HepG2 (cell line): ENCODE measurements around the gene MEG3. TPM values are rescaled to one million over a fixed set of nuclear protein-coding genes. Genes with fewer than 3 reads are reported as not detected.

Experiments
- BCL6 ChIP-seq: IDR thresholded peaks from 2 replicates; pipeline ENCODE4 v1.6.1; 2016; ENCODE audit warnings: missing genetic modification reagents, missing compliant biosample characterization
- ETV5 ChIP-seq: IDR thresholded peaks from 2 replicates; pipeline ENCODE4 v1.6.1; 2018; ENCODE audit warnings: missing biosample characterization, missing genetic modification reagents, inconsistent platforms, borderline replicate concordance
- GATAD2A ChIP-seq: IDR thresholded peaks from 2 replicates; pipeline ENCODE4 v1.6.1; 2016
- HOXA3 ChIP-seq: sonication (generic); formaldehyde crosslinking; IDR thresholded peaks from 2 replicates; pipeline ENCODE4 v1.5.0; 2020; ENCODE audit warnings: missing genetic modification reagents
- JDP2 ChIP-seq: sonication (generic); formaldehyde crosslinking; IDR thresholded peaks from 2 replicates; pipeline ENCODE4 v1.8.1; 2022; ENCODE audit warnings: missing genetic modification reagents, borderline replicate concordance
- KLF11 ChIP-seq: IDR thresholded peaks from 2 replicates; pipeline ENCODE4 v1.6.1; 2016; ENCODE audit warnings: missing compliant biosample characterization
- KLF13 ChIP-seq: sonication (generic); formaldehyde crosslinking; IDR thresholded peaks from 2 replicates; pipeline ENCODE4 v1.4.0; 2020; ENCODE audit warnings: mild to moderate bottlenecking, missing genetic modification reagents
- KLF16 ChIP-seq, 2 experiments: sonication (generic) in 1 of 2; formaldehyde crosslinking in 1 of 2; IDR thresholded peaks; 2 replicates each; pipeline versions ENCODE4 v1.6.1 to v1.8.0; 2016 to 2023; ENCODE audit warnings: missing genetic modification reagents in 2 of 2, missing compliant biosample characterization in 1 of 2
- PAWR ChIP-seq: sonication (generic); formaldehyde crosslinking; IDR thresholded peaks from 2 replicates; pipeline ENCODE4 v1.4.0; 2020; ENCODE audit warnings: missing genetic modification reagents, mild to moderate bottlenecking, borderline replicate concordance
- PCBP2 ChIP-seq: fragments of 200-400 bp; formaldehyde crosslinking; optimal IDR thresholded peaks from 2 replicates; pipeline ENCODE3; 2018; ENCODE audit warnings: low read length, low read depth; ENCODE audit not compliant: poor library complexity, severe bottlenecking
- PHF5A ChIP-seq: IDR thresholded peaks from one replicate; pipeline ENCODE4 v1.6.1; 2018; ENCODE audit warnings: low read depth, missing genetic modification reagents; ENCODE audit not compliant: unreplicated experiment
- SALL1 ChIP-seq: sonication (generic); formaldehyde crosslinking; IDR thresholded peaks from 2 replicates; pipeline ENCODE4 v1.8.0; 2022; ENCODE audit warnings: mild to moderate bottlenecking, missing genetic modification reagents
- SMAD3 ChIP-seq: sonication (generic); formaldehyde crosslinking; IDR thresholded peaks from 2 replicates; pipeline ENCODE4 v1.4.0; 2020; ENCODE audit warnings: missing genetic modification reagents
- SRY ChIP-seq: sonication (generic); formaldehyde crosslinking; IDR thresholded peaks from 2 replicates; pipeline ENCODE4 v1.8.0; 2022; ENCODE audit warnings: mild to moderate bottlenecking, missing genetic modification reagents
- TEF ChIP-seq: sonication (generic); formaldehyde crosslinking; IDR thresholded peaks from 2 replicates; pipeline ENCODE4 v1.5.0; 2020; ENCODE audit warnings: missing genetic modification reagents
- ZBTB10 ChIP-seq: sonication (generic); formaldehyde crosslinking; IDR thresholded peaks from 2 replicates; pipeline ENCODE4 v1.4.0; 2020; ENCODE audit warnings: missing genetic modification reagents, borderline replicate concordance
- ZBTB34 ChIP-seq: sonication (generic); formaldehyde crosslinking; IDR thresholded peaks from 2 replicates; pipeline ENCODE4 v1.8.0; 2022; ENCODE audit warnings: mild to moderate bottlenecking, missing genetic modification reagents
- ZKSCAN1 ChIP-seq: fragments of 150-350 bp; IDR thresholded peaks from 2 replicates; pipeline ENCODE4 v1.6.1; 2014; ENCODE audit warnings: low read length
- ZNF121 ChIP-seq: sonication (generic); formaldehyde crosslinking; IDR thresholded peaks from 2 replicates; pipeline ENCODE4 v1.5.0; 2020; ENCODE audit warnings: mild to moderate bottlenecking, missing genetic modification reagents
- ZNF274 ChIP-seq: sonication (generic); formaldehyde crosslinking; IDR thresholded peaks from 2 replicates; pipeline ENCODE4 v1.5.1; 2020; ENCODE audit warnings: mild to moderate bottlenecking, missing genetic modification reagents
- ZNF614 ChIP-seq: IDR thresholded peaks from 2 replicates; pipeline ENCODE4 v1.6.1; 2018; ENCODE audit warnings: missing biosample characterization, missing genetic modification reagents, inconsistent platforms, borderline replicate concordance
- ZNF720 ChIP-seq: sonication (generic); formaldehyde crosslinking; IDR thresholded peaks from 2 replicates; pipeline ENCODE4 v1.4.0; 2020; ENCODE audit warnings: missing genetic modification reagents
- ZNF749 ChIP-seq: sonication (generic); formaldehyde crosslinking; IDR thresholded peaks from 2 replicates; pipeline ENCODE4 v1.8.0; 2022; ENCODE audit warnings: mild to moderate bottlenecking, missing genetic modification reagents, moderate library complexity, borderline replicate concordance
- ZNF879 ChIP-seq: sonication (generic); formaldehyde crosslinking; IDR thresholded peaks from 2 replicates; pipeline ENCODE4 v1.8.1; 2023; ENCODE audit warnings: missing genetic modification reagents
- ZSCAN20 ChIP-seq: sonication (generic); formaldehyde crosslinking; IDR thresholded peaks from 2 replicates; pipeline ENCODE4 v1.4.0; 2020; ENCODE audit warnings: missing genetic modification reagents, mild to moderate bottlenecking, borderline replicate concordance
- polyA plus RNA-seq, 8 experiments: library from polyadenylated mRNA; depleted of rRNA in 3 of 8; stranded (reverse) in 7 of 8; unstranded in 1 of 8; fragments of >200 nt; fragmentation: Illumina TruSeq in 4 of 8; extraction: Trizol in 4 of 8; gene quantifications; 2 replicates each; pipeline versions ENCODE4 v1.2.1 to v1.2.3, GENCODE V29; 2011 to 2016; ENCODE audit warnings: low read depth in 4 of 8, missing spikeins in 1 of 8, mixed read lengths in 1 of 8; ENCODE audit not compliant: insufficient read depth in 1 of 8
- total RNA-seq, 5 experiments: library from RNA; depleted of rRNA; stranded (reverse); fragments of >200 nt; fragmentation: Illumina TruSeq; extraction: Trizol; gene quantifications; 2 replicates each; pipeline ENCODE4 v1.2.3, GENCODE V29; 2016; ENCODE audit warnings: low read depth in 1 of 5
- TF ChIP-seq, protein P1 (sequence below): IDR thresholded peaks from 2 replicates; pipeline ENCODE4 v1.6.1; 2016; ENCODE audit warnings: low read depth, control low read depth

MEG3 gene
- total and polyA plus RNA-seq, 2 of the 13 experiments (the other 11 are each of a cell fraction or from before 2014, with no cell fraction given): 0.17 TPM; not detected in 1

DNA sequence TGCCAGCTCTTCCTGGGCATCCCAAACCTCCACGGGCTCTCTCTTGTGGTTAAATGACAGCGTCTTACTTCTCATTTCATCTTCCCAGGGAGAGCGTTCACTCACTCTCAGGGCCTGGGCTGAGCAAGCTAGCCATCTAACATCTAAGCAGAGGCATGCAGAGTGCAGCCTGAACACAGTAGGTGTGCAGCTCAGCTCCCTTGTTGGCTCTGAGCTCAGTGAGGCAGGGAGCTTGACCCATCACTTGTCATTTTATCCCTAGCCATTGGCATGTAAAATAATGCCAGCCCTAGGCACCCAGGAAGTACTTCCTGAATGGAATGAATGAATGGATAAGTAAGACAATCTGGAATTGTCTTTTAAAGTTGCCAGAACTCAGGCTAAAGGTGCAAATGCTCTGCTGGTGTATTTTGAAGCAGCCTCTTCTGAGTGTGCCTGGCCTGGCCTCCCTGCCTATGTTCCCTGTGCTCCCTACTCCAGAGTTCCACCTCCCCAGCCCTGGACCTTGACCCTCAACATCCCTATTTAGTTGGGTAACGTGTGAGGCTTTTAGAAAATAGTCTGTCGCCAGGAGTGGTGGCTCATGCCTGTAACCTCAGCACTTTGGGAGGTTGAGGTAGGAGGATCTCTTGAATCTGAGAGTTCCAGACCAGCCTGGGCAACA, 9.5 kb upstream of the MEG3 start (continued):
- TF ChIP-seq HOXA3 (CRISPR knock-in tag) (0 out of 2 replicates have a peak, but pooled peaks have one; percentile 32), ZNF879 (CRISPR knock-in tag) (no peak), SALL1 (CRISPR knock-in tag) (peak; percentile 48; the same call in 1 of the 2 replicates), PHF5A (CRISPR knock-in tag) (peak; percentile 9), ZNF121 (peak; percentile 45; the same call in 1 of the 2 replicates), ETV5 (CRISPR knock-in tag) (peak; percentile 66; the same call in 1 of the 2 replicates), ZNF274 (CRISPR knock-in tag) (no peak), ZSCAN20 (CRISPR knock-in tag) (no peak), ZNF749 (CRISPR knock-in tag) (no peak), SRY (peak; percentile 62; the same call in 1 of the 2 replicates), JDP2 (CRISPR knock-in tag) (no peak), PCBP2 (peak; percentile 52), ZBTB34 (no peak), KLF11 (CRISPR knock-in tag) (no peak), ZNF614 (CRISPR knock-in tag) (0 out of 2 replicates have a peak, but pooled peaks have one; percentile 7), KLF13 (CRISPR knock-in tag) (no peak), GATAD2A (CRISPR knock-in tag) (peak; percentile 72; the same call in 1 of the 2 replicates), ZKSCAN1 (peak; percentile 26; the same call in 1 of the 2 replicates), BCL6 (CRISPR knock-in tag) (peak; percentile 73), TEF (no peak), SMAD3 (CRISPR knock-in tag) (0 out of 2 replicates have a peak, but pooled peaks have one; percentile 15), ZNF720 (CRISPR knock-in tag) (no peak), PAWR (CRISPR knock-in tag) (no peak), ZBTB10 (CRISPR knock-in tag) (no peak), KLF16 (CRISPR knock-in tag; IDR thresholded peaks at IDR 0.05) (no peak)
- TF ChIP-seq, protein P1, sequence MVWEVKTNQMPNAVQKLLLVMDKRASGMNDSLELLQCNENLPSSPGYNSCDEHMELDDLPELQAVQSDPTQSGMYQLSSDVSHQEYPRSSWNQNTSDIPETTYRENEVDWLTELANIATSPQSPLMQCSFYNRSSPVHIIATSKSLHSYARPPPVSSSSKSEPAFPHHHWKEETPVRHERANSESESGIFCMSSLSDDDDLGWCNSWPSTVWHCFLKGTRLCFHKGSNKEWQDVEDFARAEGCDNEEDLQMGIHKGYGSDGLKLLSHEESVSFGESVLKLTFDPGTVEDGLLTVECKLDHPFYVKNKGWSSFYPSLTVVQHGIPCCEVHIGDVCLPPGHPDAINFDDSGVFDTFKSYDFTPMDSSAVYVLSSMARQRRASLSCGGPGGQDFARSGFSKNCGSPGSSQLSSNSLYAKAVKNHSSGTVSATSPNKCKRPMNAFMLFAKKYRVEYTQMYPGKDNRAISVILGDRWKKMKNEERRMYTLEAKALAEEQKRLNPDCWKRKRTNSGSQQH (CRISPR knock-in tag): no peak; the same call in 1 of the 2 replicates
